HAP-1 (cell line): ENCODE measurements around the gene ATP8A2.

Experiments used
- DNase-seq, 2 experiments: peaks; one replicate each; pipeline ENCODE4 v3.0.0-alpha.2; 2016 to 2020; ENCODE audit warnings: low spot score in 2 of 2
- H3K27me3 ChIP-seq: fragments of 250-450 bp; sonication (Bioruptor Pico); 2 replicates; pipeline ENCODE4 v1.5.1; 2020; ENCODE audit warnings: low read depth, mild to moderate bottlenecking, moderate library complexity
- H3K36me3 ChIP-seq: fragments of 250-450 bp; sonication (Bioruptor Pico); replicated peaks from 2 replicates; pipeline ENCODE4 v1.5.1; 2020; ENCODE audit warnings: mild to moderate bottlenecking
- H3K4me1 ChIP-seq: fragments of 250-450 bp; sonication (Bioruptor Pico); 2 replicates; pipeline ENCODE4 v1.5.1; 2020; ENCODE audit warnings: mild to moderate bottlenecking
- H3K4me3 ChIP-seq: fragments of 250-450 bp; sonication (Bioruptor Pico); 2 replicates; pipeline ENCODE4 v1.5.1; 2020; ENCODE audit warnings: mild to moderate bottlenecking, moderate library complexity
- H3K9me3 ChIP-seq: fragments of 250-450 bp; sonication (Bioruptor Pico); 2 replicates; pipeline ENCODE4 v1.5.1; 2020; ENCODE audit warnings: mild to moderate bottlenecking, moderate library complexity
- in situ Hi-C: fragments of 300-500 bp; cut with MboI; formaldehyde crosslinking; loops from 3 replicates; pipeline ENCODE4 v1.14.3; 2020; ENCODE audit warnings: low sequenced_read_pairs, inconsistent platforms, mixed read lengths

The ATP8A2 gene

GRCh38 chr13:25981060-25981459 is 609.3 kb downstream of the ATP8A2 start:
- in situ Hi-C loops = no loop called here
- H3K36me3 ChIP-seq = no peaks in the 10 kb centered on the region
- H3K9me3 ChIP-seq = no peaks in the 10 kb centered on the region
- H3K27me3 ChIP-seq = no peaks in the 10 kb centered on the region
- peaks cover 5% of the 10 kb centered on the region; the same call in 1 of the 2 replicates for H3K4me1 ChIP-seq
- H3K4me3 ChIP-seq = no peak overlapping the region
- no peak for DNase-seq

- in situ Hi-C loops = no loop called here
- Histone ChIP-seq H3K4me3 (no peak overlapping the region), H3K4me1 (0 out of 2 replicates have a peak, but pooled peaks cover 2% of the 10 kb centered on the region), H3K9me3 (no peaks in the 10 kb centered on the region), H3K27me3 (no peaks in the 10 kb centered on the region), H3K36me3 (no peaks in the 10 kb centered on the region)
- DNase-seq = no peak
Observed at GRCh38 chr13:25982907-25983306, 611.1 kb downstream of the ATP8A2 start.

DNA sequence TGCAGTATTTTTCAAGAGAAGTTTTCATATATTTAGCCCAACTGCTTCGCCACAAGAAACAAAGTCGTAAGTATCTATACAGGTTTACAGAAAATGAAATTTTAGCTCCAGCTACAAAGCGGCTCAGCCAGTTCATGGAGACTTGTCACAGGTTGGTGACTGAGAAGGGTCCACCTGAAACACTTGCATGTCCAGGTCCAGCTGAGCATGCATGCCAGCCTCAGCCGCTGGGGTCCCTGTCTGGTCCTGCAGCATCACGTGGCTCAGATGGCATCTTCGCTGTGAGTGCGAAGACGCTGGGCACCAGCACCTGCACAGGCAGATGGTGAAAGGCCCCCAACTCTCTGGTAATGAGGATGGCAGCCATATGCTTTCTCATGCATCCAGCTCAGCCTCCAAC is 616.2 kb downstream of the ATP8A2 start:
- Histone ChIP-seq H3K27me3 (no peaks in the 10 kb centered on the region), H3K4me3 (no peak overlapping the region), H3K9me3 (no peaks in the 10 kb centered on the region), H3K4me1 (no peaks in the 10 kb centered on the region), H3K36me3 (no peaks in the 10 kb centered on the region)
- DNase-seq = no peak
- in situ Hi-C loops = no loop called here

DNA sequence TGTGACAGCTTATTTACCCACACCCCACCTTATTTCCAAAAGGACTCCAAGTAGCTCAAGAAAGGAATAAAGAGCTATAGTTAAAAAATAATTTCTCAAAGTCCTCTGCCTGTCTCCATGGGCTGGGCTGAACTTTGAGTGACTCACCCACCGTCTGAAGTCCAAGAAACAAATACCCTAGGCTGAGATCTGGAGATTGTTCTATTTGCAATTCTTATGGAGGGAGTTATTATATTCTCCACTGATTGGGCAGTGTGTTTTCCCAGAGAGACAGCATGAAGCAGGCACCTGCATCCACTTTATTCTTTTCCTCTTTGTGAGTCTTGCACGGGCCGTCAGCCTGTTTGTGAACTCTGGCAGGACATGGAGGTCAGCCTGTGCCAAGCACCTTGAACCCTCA is 616.9 kb downstream of the ATP8A2 start:
- Histone ChIP-seq H3K36me3 (no peaks in the 10 kb centered on the region), H3K27me3 (no peaks in the 10 kb centered on the region)
- in situ Hi-C loops = no loop called here

DNA sequence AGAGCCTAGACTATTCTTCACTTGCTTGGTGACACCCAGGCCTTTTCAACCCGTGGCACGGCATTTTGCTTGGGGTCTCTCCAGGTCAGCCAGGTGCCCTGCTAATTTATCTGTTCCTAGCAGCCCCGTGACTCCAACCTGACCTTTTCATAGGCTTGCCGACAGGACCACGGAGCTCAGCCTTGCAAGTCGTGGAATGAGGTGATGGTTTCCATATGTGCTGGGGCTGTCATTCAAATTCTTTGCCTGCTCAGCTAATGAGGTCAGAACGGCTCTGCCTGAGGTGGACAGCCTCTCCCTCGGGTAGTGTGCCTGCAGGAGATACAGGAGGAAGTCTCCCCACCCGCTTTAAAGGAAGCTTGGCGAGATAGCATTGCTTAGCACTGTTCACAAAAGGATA is 619.0 kb downstream of the ATP8A2 start:
- no peak for DNase-seq
- H3K4me1 ChIP-seq = no peaks in the 10 kb centered on the region
- no peaks in the 10 kb centered on the region for H3K27me3 ChIP-seq
- in situ Hi-C loops = no loop called here
- H3K9me3 ChIP-seq = no peaks in the 10 kb centered on the region
- no peaks in the 10 kb centered on the region for H3K36me3 ChIP-seq
- no peak overlapping the region for H3K4me3 ChIP-seq

More for the DNA sequence above, 616.9 kb downstream of the ATP8A2 start:
- H3K4me3 ChIP-seq = no peak overlapping the region
- no peaks in the 10 kb centered on the region for H3K4me1 ChIP-seq
- no peak for DNase-seq
- no peaks in the 10 kb centered on the region for H3K9me3 ChIP-seq

- no peak for DNase-seq
- in situ Hi-C loops = no loop called here
- no peaks in the 10 kb centered on the region for H3K4me1 ChIP-seq
- no peak overlapping the region for H3K4me3 ChIP-seq
- H3K27me3 ChIP-seq = no peaks in the 10 kb centered on the region
- no peaks in the 10 kb centered on the region for H3K9me3 ChIP-seq
- no peaks in the 10 kb centered on the region for H3K36me3 ChIP-seq
Observed at GRCh38 chr13:25992076-25992475, 620.3 kb downstream of the ATP8A2 start.

GRCh38 chr13:26007261-26008125 is 635.7 kb downstream of the ATP8A2 start:
- no peaks in the 10 kb centered on the region for H3K27me3 ChIP-seq
- no peaks in the 10 kb centered on the region for H3K36me3 ChIP-seq
- H3K4me3 ChIP-seq = no peak overlapping the region
- in situ Hi-C loops = no loop called here
- H3K4me1 ChIP-seq = no peaks in the 10 kb centered on the region
- H3K9me3 ChIP-seq = 0 out of 2 replicates have a peak, but pooled peaks cover 3% of the 10 kb centered on the region
- no peak for DNase-seq

DNA sequence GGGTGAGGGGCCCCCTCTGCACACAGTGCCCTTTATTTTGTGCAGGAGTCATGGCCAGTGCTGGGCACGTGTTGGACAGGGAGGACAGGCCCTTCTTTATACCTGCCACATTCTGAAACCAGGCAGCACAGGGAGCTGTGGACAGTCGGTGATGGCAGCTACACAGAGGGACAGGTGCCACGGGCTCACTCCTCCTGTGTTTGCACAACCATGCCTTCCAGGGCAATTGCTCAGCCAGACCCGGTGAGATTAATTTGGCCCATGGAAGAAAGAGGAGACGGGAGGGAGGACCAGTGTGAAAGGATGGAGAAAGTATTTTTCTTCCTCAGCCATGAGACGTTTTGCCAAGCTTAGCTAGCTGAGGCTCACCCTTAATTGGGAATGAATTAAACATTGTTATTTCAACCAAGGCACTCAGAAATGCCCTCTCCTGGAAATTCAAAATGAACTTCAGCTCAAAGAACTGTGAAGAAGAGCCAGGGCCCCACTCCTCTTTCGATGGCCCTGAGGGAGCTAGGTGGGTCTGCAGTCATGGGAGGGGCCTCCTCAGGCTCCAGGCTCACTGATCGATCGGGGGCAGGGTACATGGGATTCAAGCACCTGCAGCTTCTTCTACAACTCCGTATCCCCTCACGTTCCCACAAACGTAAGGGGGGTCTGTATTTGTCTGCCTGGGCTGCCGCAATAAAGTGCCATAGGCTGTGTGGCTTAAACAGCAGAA is 638.9 kb downstream of the ATP8A2 start:
- Histone ChIP-seq H3K4me3 (no peak overlapping the region), H3K36me3 (no peaks in the 10 kb centered on the region), H3K4me1 (no peaks in the 10 kb centered on the region), H3K9me3 (no peaks in the 10 kb centered on the region), H3K27me3 (no peaks in the 10 kb centered on the region)
- no peak for DNase-seq
- in situ Hi-C loops = no loop called here

GRCh38 chr13:26011208-26011573 is 639.4 kb downstream of the ATP8A2 start:
- in situ Hi-C loops = no loop called here
- no peaks in the 10 kb centered on the region for H3K4me1 ChIP-seq
- H3K27me3 ChIP-seq = no peaks in the 10 kb centered on the region
- no peaks in the 10 kb centered on the region for H3K9me3 ChIP-seq
- no peak overlapping the region for H3K4me3 ChIP-seq
- DNase-seq = no peak
- no peaks in the 10 kb centered on the region for H3K36me3 ChIP-seq

GRCh38 chr13:26011996-26012821 is 640.4 kb downstream of the ATP8A2 start:
- H3K27me3 ChIP-seq = no peaks in the 10 kb centered on the region
- DNase-seq = no peak
- no peaks in the 10 kb centered on the region for H3K9me3 ChIP-seq
- H3K4me1 ChIP-seq = no peaks in the 10 kb centered on the region
- in situ Hi-C loops = no loop called here
- no peak overlapping the region for H3K4me3 ChIP-seq
- H3K36me3 ChIP-seq = no peaks in the 10 kb centered on the region

DNA sequence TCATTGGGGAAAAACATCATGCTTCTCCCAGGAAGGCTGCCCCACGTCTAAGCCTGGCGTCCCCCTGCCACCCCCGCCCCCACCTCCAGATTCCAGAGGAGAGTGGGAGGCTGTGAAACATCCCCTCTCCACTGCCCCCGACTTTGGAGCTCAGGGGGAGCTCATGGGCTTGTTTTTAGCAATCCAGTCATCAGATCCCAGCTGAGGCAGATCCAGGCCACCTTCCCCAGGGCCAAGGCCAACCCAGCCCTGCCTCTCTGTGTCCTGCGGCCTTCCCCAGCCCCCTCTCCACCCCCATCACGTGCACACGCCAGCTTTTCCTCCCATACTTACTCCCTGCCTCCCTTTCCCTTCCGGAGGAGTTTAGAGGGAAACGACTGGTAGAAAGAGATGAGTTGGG is 641.2 kb downstream of the ATP8A2 start:
- no peaks in the 10 kb centered on the region for H3K9me3 ChIP-seq
- H3K36me3 ChIP-seq = no peaks in the 10 kb centered on the region
- H3K4me1 ChIP-seq = no peaks in the 10 kb centered on the region
- H3K4me3 ChIP-seq = no peak overlapping the region
- DNase-seq = no peak
- in situ Hi-C loops = no loop called here
- no peaks in the 10 kb centered on the region for H3K27me3 ChIP-seq

DNA sequence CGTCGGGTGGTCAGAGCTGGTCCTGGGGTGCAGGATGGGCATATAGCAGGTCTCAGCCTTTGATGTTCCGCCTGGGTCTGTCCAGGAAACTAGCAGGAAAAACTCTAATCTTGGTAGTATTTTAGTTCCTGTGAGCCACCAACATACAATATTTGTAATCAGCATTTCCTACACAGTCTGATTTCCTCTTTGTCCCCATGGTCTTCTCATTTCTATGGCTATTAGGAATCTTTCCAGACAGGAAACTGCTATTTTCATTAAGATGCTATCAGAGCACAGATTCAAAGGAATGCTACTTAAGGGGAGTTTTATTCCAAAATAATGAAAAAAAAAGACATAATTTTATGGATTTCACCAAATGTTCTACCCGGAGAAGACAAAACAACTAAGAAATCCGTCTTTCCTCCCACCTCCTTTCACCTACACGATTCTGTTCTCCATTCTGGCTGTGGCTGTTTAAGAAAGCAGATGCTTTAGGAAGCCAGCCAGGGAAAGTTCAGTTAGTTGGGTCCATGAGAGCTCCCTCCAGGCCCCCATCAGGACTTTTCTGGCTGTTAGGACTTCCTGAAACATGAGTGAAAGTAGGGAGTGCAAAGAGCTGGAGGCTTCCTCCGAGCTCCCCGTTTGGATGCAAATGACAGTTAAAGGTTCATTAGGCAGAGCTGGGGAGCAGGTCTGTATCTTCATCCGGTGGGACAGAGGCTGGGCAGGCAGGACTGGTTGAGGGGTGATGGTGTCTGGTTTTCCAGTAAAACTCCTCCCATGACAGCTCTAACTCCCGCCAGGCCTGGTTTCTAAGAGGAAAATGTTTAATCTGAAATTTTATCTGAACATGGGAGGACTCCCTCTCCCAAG is 643.7 kb downstream of the ATP8A2 start:
- Histone ChIP-seq H3K36me3 (no peaks in the 10 kb centered on the region), H3K4me3 (no peak overlapping the region), H3K4me1 (no peaks in the 10 kb centered on the region), H3K27me3 (no peaks in the 10 kb centered on the region), H3K9me3 (no peaks in the 10 kb centered on the region)
- in situ Hi-C loops = no loop called here
- DNase-seq = no peak

DNA sequence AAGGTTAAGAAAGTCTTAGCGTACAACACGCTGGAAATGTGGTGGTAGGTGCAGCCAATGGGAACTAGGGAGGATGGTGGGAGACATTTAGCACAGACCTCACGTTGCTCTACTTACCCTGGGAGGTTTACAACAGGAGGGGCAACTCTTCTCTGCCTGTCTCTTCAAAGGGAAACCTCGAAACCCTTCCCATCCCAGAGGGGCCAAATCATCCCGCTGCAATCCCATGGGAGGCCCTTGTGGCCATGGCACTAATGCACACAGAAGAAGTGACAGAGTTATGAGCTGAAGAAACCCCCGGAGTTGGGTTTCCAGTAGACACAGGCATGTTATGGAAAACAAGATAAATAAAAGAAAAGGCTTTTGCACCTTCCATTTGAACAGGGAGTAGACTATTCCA is 644.4 kb downstream of the ATP8A2 start:
- in situ Hi-C loops = no loop called here
- Histone ChIP-seq H3K36me3 (no peaks in the 10 kb centered on the region), H3K27me3 (no peaks in the 10 kb centered on the region), H3K9me3 (no peaks in the 10 kb centered on the region), H3K4me3 (no peak overlapping the region), H3K4me1 (no peaks in the 10 kb centered on the region)
- no peak for DNase-seq
